ENCODE results near the gene UVRAG.

GRCh38 chr11:75859614-75860013 lies 44.6 kb downstream of the UVRAG start:
- TF ChIP-seq EZH2 (IDR thresholded peaks at IDR 0.05) (no peak), POLR2AphosphoS5 (IDR thresholded peaks at IDR 0.05; ENCODE audit: borderline replicate concordance, low read depth, low read length) (no peak)
